Stimulated activated CD4-positive, alpha-beta T cell treated with anti-CD3 and anti-CD28 coated beads, Interleukin-12 subunit alpha, Interleukin-12 subunit beta, amount 100 ng/mL, for 4 hours (primary cell): ENCODE measurements around the gene SPG21.

Source experiments
- DNase-seq: peaks from one replicate; pipeline ENCODE4 v3.0.0-alpha.2; 2020

SPG21 gene

GRCh38 chr15:64931381-64931780 lies 58.3 kb downstream of the SPG21 start:
- DNase-seq = no peak

GRCh38 chr15:64930778-64931371 lies 58.8 kb downstream of the SPG21 start:
- DNase-seq = no peak

- no peak for DNase-seq
Observed at GRCh38 chr15:64930019-64930652, 59.6 kb downstream of the SPG21 start.

- no peak for DNase-seq
Observed at GRCh38 chr15:64928626-64929220, 61.0 kb downstream of the SPG21 start.

- no peak for DNase-seq
Observed at GRCh38 chr15:64926661-64927060, 63.1 kb downstream of the SPG21 start.

- no peak for DNase-seq
Observed at GRCh38 chr15:64925335-64926330, 64.1 kb downstream of the SPG21 start.

- DNase-seq = no peak
Observed at GRCh38 chr15:64923546-64923945, 66.2 kb downstream of the SPG21 start.

- DNase-seq = no peak
Observed at GRCh38 chr15:64921711-64922110, 68.0 kb downstream of the SPG21 start.

GRCh38 chr15:64919721-64920120 lies 70.0 kb downstream of the SPG21 start:
- no peak for DNase-seq

- no peak for DNase-seq
Observed at GRCh38 chr15:64917211-64917610, 72.5 kb downstream of the SPG21 start.

- no peak for DNase-seq
Observed at GRCh38 chr15:64916365-64916764, 73.3 kb downstream of the SPG21 start.

GRCh38 chr15:64915518-64916227 lies 74.0 kb downstream of the SPG21 start:
- DNase-seq = no peak
